Measurements from ENCODE around the gene NACC2. TPM values are rescaled to one million over a fixed set of nuclear protein-coding genes. Genes with fewer than 3 reads are reported as not detected.

Gene NACC2
- total and polyA plus RNA-seq, 10 of the 15 experiments (the other 5 are each of a cell fraction or from before 2014, with no cell fraction given), result 0.66 to 14.7 (median 3.5) TPM

DNA sequence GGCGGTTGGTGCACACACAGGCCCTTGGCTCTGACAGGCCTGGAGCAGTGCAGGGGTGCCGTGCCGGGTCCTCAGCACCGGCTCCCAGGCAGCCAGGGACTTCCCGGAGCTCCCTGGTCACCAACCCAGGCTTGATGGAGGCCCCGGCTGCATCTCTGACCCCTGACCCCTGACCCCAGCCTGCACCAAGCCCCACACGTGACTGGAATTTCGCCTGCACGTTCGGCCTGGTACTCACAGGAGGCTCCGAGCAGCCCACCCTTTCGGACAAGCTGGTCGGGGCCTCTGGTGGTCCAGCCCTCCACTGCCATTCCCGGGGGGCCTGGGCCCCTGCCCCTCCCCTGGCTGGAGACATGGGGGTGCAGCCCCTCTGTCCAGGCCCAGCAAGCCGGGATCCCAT, 108.5 kb downstream of the NACC2 start:
- ChIA-PET SMC1A (ENCODE audit: uncharacterized antibody, unreplicated experiment) (no interaction called here), CTCF (no interaction called here), POLR2A (no interaction called here), RAD21 (ENCODE audit: unreplicated experiment) (no interaction called here)
- Histone ChIP-seq H3K4me1 (ENCODE audit: control insufficient read depth, insufficient read depth, low read length) (no peaks in the 10 kb centered on the region), H3K9ac (ENCODE audit: control insufficient read depth, insufficient read depth, low read length) (no peak overlapping the region), H3K9me3 (replicated peaks; ENCODE audit: control insufficient read depth, insufficient read depth, low read length) (no peaks in the 10 kb centered on the region), H2AFZ (ENCODE audit: control insufficient read depth, low read depth, low read length) (no peak overlapping the region), H3K4me2 (ENCODE audit: control insufficient read depth, insufficient read depth) (no peak overlapping the region), H3K36me3 (ENCODE audit: control insufficient read depth in 2 of 2, insufficient read depth in 2 of 2, low read length in 1 of 2) (no peaks in the 10 kb centered on the region), H3K4me3 (no peak overlapping the region), H3K27me3 (replicated peaks in 1 of 2; ENCODE audit: control insufficient read depth in 2 of 2, insufficient read depth in 2 of 2, low read length in 1 of 2) (peaks cover 0 to 2% of the 10 kb centered on the region in 2 experiments; a peak in 2 of 4 replicates), H3K79me2 (ENCODE audit: control insufficient read depth, insufficient read depth, low read length) (no peaks in the 10 kb centered on the region), H4K20me1 (ENCODE audit: control insufficient read depth, insufficient read depth) (no peaks in the 10 kb centered on the region), H3K27ac (ENCODE audit: control insufficient read depth, insufficient read depth) (no peak overlapping the region)
- in situ Hi-C loops (cut with MboI) (no loop called here), intact Hi-C loops (cut with micrococcal nuclease; ENCODE audit: unreplicated experiment) (no loop called here)
- DNase-seq (ENCODE audit: low read depth, low spot score), result no peak
- WGBS (ENCODE audit: insufficient coverage, insufficient replicate concordance, low lambda C conversion rate, missing lambda C conversion rate), result 33% methylated on average over 15 of the region's 15 CpGs
- FAIRE-seq, result no peak
- no TSS peak for BruUV-seq (replicated peaks)
- ATAC-seq, result no peak
- TF ChIP-seq SIN3A (IDR thresholded peaks at IDR 0.05; ENCODE audit: low read depth, low read length) (no peak), ZNF274 (IDR thresholded peaks at IDR 0.05; ENCODE audit: insufficient read depth, insufficient read length) (no peak)
- TF ChIP-seq, protein P1, sequence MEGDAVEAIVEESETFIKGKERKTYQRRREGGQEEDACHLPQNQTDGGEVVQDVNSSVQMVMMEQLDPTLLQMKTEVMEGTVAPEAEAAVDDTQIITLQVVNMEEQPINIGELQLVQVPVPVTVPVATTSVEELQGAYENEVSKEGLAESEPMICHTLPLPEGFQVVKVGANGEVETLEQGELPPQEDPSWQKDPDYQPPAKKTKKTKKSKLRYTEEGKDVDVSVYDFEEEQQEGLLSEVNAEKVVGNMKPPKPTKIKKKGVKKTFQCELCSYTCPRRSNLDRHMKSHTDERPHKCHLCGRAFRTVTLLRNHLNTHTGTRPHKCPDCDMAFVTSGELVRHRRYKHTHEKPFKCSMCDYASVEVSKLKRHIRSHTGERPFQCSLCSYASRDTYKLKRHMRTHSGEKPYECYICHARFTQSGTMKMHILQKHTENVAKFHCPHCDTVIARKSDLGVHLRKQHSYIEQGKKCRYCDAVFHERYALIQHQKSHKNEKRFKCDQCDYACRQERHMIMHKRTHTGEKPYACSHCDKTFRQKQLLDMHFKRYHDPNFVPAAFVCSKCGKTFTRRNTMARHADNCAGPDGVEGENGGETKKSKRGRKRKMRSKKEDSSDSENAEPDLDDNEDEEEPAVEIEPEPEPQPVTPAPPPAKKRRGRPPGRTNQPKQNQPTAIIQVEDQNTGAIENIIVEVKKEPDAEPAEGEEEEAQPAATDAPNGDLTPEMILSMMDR (IDR thresholded peaks at IDR 0.05 in 2 of 3, conservative IDR thresholded peaks at IDR 0.05 in 1 of 3; ENCODE audit: control insufficient read depth in 2 of 3, extremely low read depth in 1 of 3, insufficient read depth in 1 of 3, low read depth in 3 of 3, low read length in 3 of 3), result no peak

DNA sequence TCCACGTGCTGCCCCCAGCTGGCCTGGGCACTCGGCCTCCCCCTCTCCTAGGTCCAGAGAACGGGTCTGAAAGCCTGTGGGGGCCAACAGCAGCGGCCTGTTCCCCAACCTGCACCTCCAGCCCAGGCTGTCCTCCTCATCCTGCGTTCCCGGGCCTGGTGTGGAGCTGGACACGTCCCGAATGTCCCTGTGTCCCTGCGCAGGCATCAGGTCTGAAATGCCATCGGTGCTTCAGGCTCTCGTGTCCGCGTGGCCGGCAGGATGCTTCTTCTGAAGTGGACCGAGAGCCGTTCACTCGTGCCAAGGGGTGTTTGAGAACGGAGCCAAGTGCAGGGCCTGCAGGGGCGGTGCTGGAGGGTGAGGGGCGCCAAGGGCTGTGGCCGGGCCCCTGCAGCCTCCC, 109.2 kb downstream of the NACC2 start:
- no peaks in the 10 kb centered on the region for H3K9me3 ChIP-seq (replicated peaks; ENCODE audit: control insufficient read depth, insufficient read depth, low read length)
- ChIA-PET SMC1A (ENCODE audit: uncharacterized antibody, unreplicated experiment) (no interaction called here), RAD21 (ENCODE audit: unreplicated experiment) (no interaction called here), CTCF (no interaction called here), POLR2A (no interaction called here)
- intact Hi-C loops (cut with micrococcal nuclease; ENCODE audit: unreplicated experiment), result no loop called here
- no peak overlapping the region for H3K4me2 ChIP-seq (ENCODE audit: control insufficient read depth, insufficient read depth)
- no TSS peak for BruUV-seq (replicated peaks)
- TF ChIP-seq CHD4 (IDR thresholded peaks at IDR 0.05) (no peak), IKZF2 (IDR thresholded peaks at IDR 0.05) (no peak)
- TF ChIP-seq, protein P2, sequence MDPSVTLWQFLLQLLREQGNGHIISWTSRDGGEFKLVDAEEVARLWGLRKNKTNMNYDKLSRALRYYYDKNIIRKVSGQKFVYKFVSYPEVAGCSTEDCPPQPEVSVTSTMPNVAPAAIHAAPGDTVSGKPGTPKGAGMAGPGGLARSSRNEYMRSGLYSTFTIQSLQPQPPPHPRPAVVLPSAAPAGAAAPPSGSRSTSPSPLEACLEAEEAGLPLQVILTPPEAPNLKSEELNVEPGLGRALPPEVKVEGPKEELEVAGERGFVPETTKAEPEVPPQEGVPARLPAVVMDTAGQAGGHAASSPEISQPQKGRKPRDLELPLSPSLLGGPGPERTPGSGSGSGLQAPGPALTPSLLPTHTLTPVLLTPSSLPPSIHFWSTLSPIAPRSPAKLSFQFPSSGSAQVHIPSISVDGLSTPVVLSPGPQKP (IDR thresholded peaks at IDR 0.05; ENCODE audit: low read depth, low read length), result no peak
- WGBS (ENCODE audit: insufficient coverage, insufficient replicate concordance, low lambda C conversion rate, missing lambda C conversion rate), result 40% methylated on average over 21 of the region's 21 CpGs
- in situ Hi-C loops (cut with MboI), result no loop called here
- H3K27ac ChIP-seq (ENCODE audit: control insufficient read depth, insufficient read depth), result no peak overlapping the region
- peaks cover 0 to 2% of the 10 kb centered on the region in 2 experiments; a peak in 2 of 4 replicates for H3K27me3 ChIP-seq (replicated peaks in 1 of 2; ENCODE audit: control insufficient read depth in 2 of 2, insufficient read depth in 2 of 2, low read length in 1 of 2)
- no peaks in the 10 kb centered on the region for H4K20me1 ChIP-seq (ENCODE audit: control insufficient read depth, insufficient read depth)
- no peaks in the 10 kb centered on the region for H3K4me1 ChIP-seq (ENCODE audit: control insufficient read depth, insufficient read depth, low read length)
- no peak overlapping the region for H3K9ac ChIP-seq (ENCODE audit: control insufficient read depth, insufficient read depth, low read length)
- no peaks in the 10 kb centered on the region for H3K36me3 ChIP-seq (ENCODE audit: control insufficient read depth in 2 of 2, insufficient read depth in 2 of 2, low read length in 1 of 2)
- H3K4me3 ChIP-seq, result no peak overlapping the region
- FAIRE-seq (no peak), DNase-seq (ENCODE audit: low read depth, low spot score) (no peak), ATAC-seq (no peak)
- no peak overlapping the region for H2AFZ ChIP-seq (ENCODE audit: control insufficient read depth, low read depth, low read length)
- H3K79me2 ChIP-seq (ENCODE audit: control insufficient read depth, insufficient read depth, low read length), result no peaks in the 10 kb centered on the region

Measured in GM12878 (cell line).